ENCODE results near the gene DCLK2. TPM values are rescaled to one million over a fixed set of nuclear protein-coding genes. Genes with fewer than 3 reads are reported as not detected.

DCLK2 gene
- polyA plus RNA-seq, 1 donor from 2014 or later = 134 TPM

GRCh38 chr4:150232029-150232428, 153.8 kb downstream of the DCLK2 start:
- Histone ChIP-seq H3K9me2 (ENCODE audit: insufficient read depth, low read length) (no peaks in the 10 kb centered on the region), H3K79me2 (replicated peaks; ENCODE audit: insufficient read depth, low read length) (no peaks in the 10 kb centered on the region), H3K36me3 (ENCODE audit: insufficient read depth, low read length) (peaks cover 10% of the 10 kb centered on the region), H4K20me1 (ENCODE audit: insufficient read depth) (no peaks in the 10 kb centered on the region), H3K4me3 (ENCODE audit: low read length) (no peak overlapping the region), H3K9ac (ENCODE audit: low read length) (no peak overlapping the region), H2AFZ (ENCODE audit: low read depth, low read length) (no peak overlapping the region), H3K4me2 (ENCODE audit: low read length) (no peak overlapping the region), H3K27me3 (ENCODE audit: insufficient read depth, low read depth, low read length) (no peaks in the 10 kb centered on the region), H3K9me3 (ENCODE audit: low read length) (no peaks in the 10 kb centered on the region), H3F3A (ENCODE audit: insufficient read depth, low read length, poor library complexity, severe bottlenecking) (no peaks in the 10 kb centered on the region), H3K27ac (ENCODE audit: low read length) (no peak overlapping the region)
- no peak for TF ChIP-seq EZH2 (IDR thresholded peaks at IDR 0.05; ENCODE audit: borderline replicate concordance, insufficient read depth, low read length, poor library complexity, severe bottlenecking)
- TF ChIP-seq MXI1 (conservative IDR thresholded peaks at IDR 0.05; ENCODE audit: poor library complexity, severe bottlenecking) = no peak
- TF ChIP-seq SMC3 (conservative IDR thresholded peaks at IDR 0.05; ENCODE audit: poor library complexity) = no peak
- no peak for TF ChIP-seq CTCF (IDR thresholded peaks at IDR 0.05; ENCODE audit: poor library complexity, severe bottlenecking)
- no peak for TF ChIP-seq RAD21 (conservative IDR thresholded peaks at IDR 0.05)
- TF ChIP-seq EP300 (conservative IDR thresholded peaks at IDR 0.05; ENCODE audit: poor library complexity, severe bottlenecking) = no peak
- TF ChIP-seq REST (IDR thresholded peaks at IDR 0.05; ENCODE audit: borderline replicate concordance) = no peak

GRCh38 chr4:150234246-150234645, 156.0 kb downstream of the DCLK2 start:
- Histone ChIP-seq H3K36me3 (ENCODE audit: insufficient read depth, low read length) (peaks cover 3% of the 10 kb centered on the region), H3K79me2 (replicated peaks; ENCODE audit: insufficient read depth, low read length) (no peaks in the 10 kb centered on the region), H3K9me3 (ENCODE audit: low read length) (no peaks in the 10 kb centered on the region), H3F3A (ENCODE audit: insufficient read depth, low read length, poor library complexity, severe bottlenecking) (no peaks in the 10 kb centered on the region), H3K27me3 (ENCODE audit: insufficient read depth, low read depth, low read length) (no peaks in the 10 kb centered on the region), H3K4me3 (ENCODE audit: low read length) (no peak overlapping the region), H3K9me2 (ENCODE audit: insufficient read depth, low read length) (no peaks in the 10 kb centered on the region), H2AFZ (ENCODE audit: low read depth, low read length) (no peak overlapping the region), H3K4me2 (ENCODE audit: low read length) (no peak overlapping the region), H3K27ac (ENCODE audit: low read length) (no peak overlapping the region), H3K9ac (ENCODE audit: low read length) (no peak overlapping the region), H4K20me1 (ENCODE audit: insufficient read depth) (no peaks in the 10 kb centered on the region)
- TF ChIP-seq SMC3 (conservative IDR thresholded peaks at IDR 0.05; ENCODE audit: poor library complexity) = no peak
- no peak for TF ChIP-seq EP300 (conservative IDR thresholded peaks at IDR 0.05; ENCODE audit: poor library complexity, severe bottlenecking)
- TF ChIP-seq MXI1 (conservative IDR thresholded peaks at IDR 0.05; ENCODE audit: poor library complexity, severe bottlenecking) = no peak
- TF ChIP-seq EZH2 (IDR thresholded peaks at IDR 0.05; ENCODE audit: borderline replicate concordance, insufficient read depth, low read length, poor library complexity, severe bottlenecking) = no peak
- TF ChIP-seq POLR2AphosphoS5 (IDR thresholded peaks at IDR 0.05) = no peak
- no peak for TF ChIP-seq CTCF (IDR thresholded peaks at IDR 0.05; ENCODE audit: poor library complexity, severe bottlenecking)
- no peak for TF ChIP-seq TAF1 (IDR thresholded peaks at IDR 0.05; ENCODE audit: low read depth)
- TF ChIP-seq REST (IDR thresholded peaks at IDR 0.05; ENCODE audit: borderline replicate concordance) = no peak
- no peak for TF ChIP-seq RAD21 (conservative IDR thresholded peaks at IDR 0.05)
